Stimulated activated effector memory CD8-positive, alpha-beta T cell treated with anti-CD3 and anti-CD28 coated beads, Interleukin-12 subunit alpha, Interleukin-12 subunit beta, amount 100 ng/mL, for 72 hours (primary cell): ENCODE results near the gene FBLIM1.

Source experiments
- ATAC-seq: fragments of 150-1000 bp; cut with Tn5 transposase; 2 replicates; pipeline ENCODE4 v1.10.0; 2021
- DNase-seq, 2 donors: peaks; one replicate each; pipeline ENCODE4 v3.0.0; 2021 to 2022; ENCODE audit warnings: low spot score in 2 of 2
- H3K27ac Mint-ChIP-seq: one replicate; pipeline ENCODE4 v1.8.0; 2022; ENCODE audit warnings: mild to moderate bottlenecking, mixed read lengths
- H3K36me3 Mint-ChIP-seq: one replicate; pipeline ENCODE4 v1.8.0; 2022; ENCODE audit warnings: mild to moderate bottlenecking, mixed read lengths
- H3K4me1 Mint-ChIP-seq: one replicate; pipeline ENCODE4 v1.8.0; 2022; ENCODE audit warnings: mixed read lengths
- H3K4me3 Mint-ChIP-seq: one replicate; pipeline ENCODE4 v1.8.0; 2022; ENCODE audit warnings: mild to moderate bottlenecking, mixed read lengths
- H3K9me3 Mint-ChIP-seq: one replicate; pipeline ENCODE4 v1.8.0; 2022; ENCODE audit warnings: mixed read lengths

Gene FBLIM1

GRCh38 chr1:15767941-15768340, 9.3 kb downstream of the FBLIM1 start:
- H3K9me3 Mint-ChIP-seq, result no peaks in the 10 kb centered on the region
- no peaks in the 10 kb centered on the region for H3K4me1 Mint-ChIP-seq
- no peak overlapping the region for H3K4me3 Mint-ChIP-seq
- DNase-seq (no peak), ATAC-seq (no peak)
- no peak overlapping the region for H3K27ac Mint-ChIP-seq
- H3K36me3 Mint-ChIP-seq, result no peaks in the 10 kb centered on the region

GRCh38 chr1:15768388-15768787, 9.8 kb downstream of the FBLIM1 start:
- Mint-ChIP-seq H3K27ac (no peak overlapping the region), H3K4me3 (no peak overlapping the region), H3K4me1 (no peaks in the 10 kb centered on the region), H3K9me3 (no peaks in the 10 kb centered on the region), H3K36me3 (no peaks in the 10 kb centered on the region)
- ATAC-seq, result no peak
- DNase-seq, result no peak

- H3K36me3 Mint-ChIP-seq, result no peaks in the 10 kb centered on the region
- no peaks in the 10 kb centered on the region for H3K4me1 Mint-ChIP-seq
- no peaks in the 10 kb centered on the region for H3K9me3 Mint-ChIP-seq
- no peak overlapping the region for H3K4me3 Mint-ChIP-seq
- ATAC-seq, result no peak
- no peak for DNase-seq
- H3K27ac Mint-ChIP-seq, result no peak overlapping the region
Measured at GRCh38 chr1:15770313-15770962, 11.8 kb downstream of the FBLIM1 start.

GRCh38 chr1:15771836-15772515, 13.4 kb downstream of the FBLIM1 start:
- H3K4me1 Mint-ChIP-seq, result no peaks in the 10 kb centered on the region
- H3K4me3 Mint-ChIP-seq, result no peak overlapping the region
- DNase-seq (no peak), ATAC-seq (no peak)
- H3K36me3 Mint-ChIP-seq, result no peaks in the 10 kb centered on the region
- H3K9me3 Mint-ChIP-seq, result no peaks in the 10 kb centered on the region
- no peak overlapping the region for H3K27ac Mint-ChIP-seq

GRCh38 chr1:15775706-15776105, 17.1 kb downstream of the FBLIM1 start:
- no peaks in the 10 kb centered on the region for H3K9me3 Mint-ChIP-seq
- ATAC-seq (no peak), DNase-seq (no peak)
- H3K4me1 Mint-ChIP-seq, result no peaks in the 10 kb centered on the region
- H3K4me3 Mint-ChIP-seq, result no peak overlapping the region
- no peak overlapping the region for H3K27ac Mint-ChIP-seq
- H3K36me3 Mint-ChIP-seq, result no peaks in the 10 kb centered on the region

GRCh38 chr1:15777909-15778707, 19.5 kb downstream of the FBLIM1 start:
- H3K27ac Mint-ChIP-seq, result no peak overlapping the region

GRCh38 chr1:15785683-15786082, 27.1 kb downstream of the FBLIM1 start:
- Mint-ChIP-seq H3K4me1 (no peaks in the 10 kb centered on the region), H3K9me3 (no peaks in the 10 kb centered on the region), H3K27ac (no peak overlapping the region), H3K4me3 (no peak overlapping the region), H3K36me3 (no peaks in the 10 kb centered on the region)
- DNase-seq (no peak), ATAC-seq (no peak)

More at GRCh38 chr1:15777909-15778707, 19.5 kb downstream of the FBLIM1 start:
- Mint-ChIP-seq H3K4me1 (no peaks in the 10 kb centered on the region), H3K9me3 (no peaks in the 10 kb centered on the region), H3K36me3 (no peaks in the 10 kb centered on the region), H3K4me3 (no peak overlapping the region)
- DNase-seq (no peak), ATAC-seq (no peak)

GRCh38 chr1:15786581-15786980, 28.0 kb downstream of the FBLIM1 start:
- Mint-ChIP-seq H3K36me3 (no peaks in the 10 kb centered on the region), H3K4me3 (no peak overlapping the region), H3K27ac (no peak overlapping the region), H3K4me1 (no peaks in the 10 kb centered on the region), H3K9me3 (no peaks in the 10 kb centered on the region)
- no peak for DNase-seq
- ATAC-seq, result no peak

- Mint-ChIP-seq H3K9me3 (no peaks in the 10 kb centered on the region), H3K27ac (no peak overlapping the region), H3K4me1 (peaks cover 6% of the 10 kb centered on the region), H3K4me3 (no peak overlapping the region), H3K36me3 (no peaks in the 10 kb centered on the region)
- ATAC-seq, result no peak
- DNase-seq, result no peak
Measured at GRCh38 chr1:15788624-15789301, 30.2 kb downstream of the FBLIM1 start.

GRCh38 chr1:15796086-15796462, 37.5 kb downstream of the FBLIM1 start:
- H3K4me3 Mint-ChIP-seq, result no peak overlapping the region
- no peak for DNase-seq
- no peaks in the 10 kb centered on the region for H3K9me3 Mint-ChIP-seq
- H3K4me1 Mint-ChIP-seq, result peaks cover 12% of the 10 kb centered on the region
- H3K36me3 Mint-ChIP-seq, result no peaks in the 10 kb centered on the region
- H3K27ac Mint-ChIP-seq, result no peak overlapping the region
- ATAC-seq, result no peak

GRCh38 chr1:15797614-15798390, 39.2 kb downstream of the FBLIM1 start:
- peaks cover 7% of the 10 kb centered on the region for H3K4me1 Mint-ChIP-seq
- no peak for DNase-seq
- no peaks in the 10 kb centered on the region for H3K36me3 Mint-ChIP-seq
- H3K9me3 Mint-ChIP-seq, result no peaks in the 10 kb centered on the region
- H3K27ac Mint-ChIP-seq, result no peak overlapping the region
- no peak for ATAC-seq
- no peak overlapping the region for H3K4me3 Mint-ChIP-seq

- H3K4me1 Mint-ChIP-seq, result peaks cover 7% of the 10 kb centered on the region
- no peak overlapping the region for H3K4me3 Mint-ChIP-seq
- no peaks in the 10 kb centered on the region for H3K36me3 Mint-ChIP-seq
- ATAC-seq (peak; percentile 78), DNase-seq (no peak)
- peak overlapping the region; percentile 51 for H3K27ac Mint-ChIP-seq
- H3K9me3 Mint-ChIP-seq, result no peaks in the 10 kb centered on the region
Measured at GRCh38 chr1:15799004-15799867, 40.6 kb downstream of the FBLIM1 start.

GRCh38 chr1:15799928-15800835, 41.6 kb downstream of the FBLIM1 start:
- no peak for DNase-seq
- Mint-ChIP-seq H3K4me1 (peaks cover 7% of the 10 kb centered on the region), H3K36me3 (no peaks in the 10 kb centered on the region), H3K9me3 (no peaks in the 10 kb centered on the region), H3K27ac (no peak overlapping the region), H3K4me3 (no peak overlapping the region)
- no peak for ATAC-seq
